ENCODE measurements around the gene PRAMEF18. TPM values are rescaled to one million over a fixed set of nuclear protein-coding genes. Genes with fewer than 3 reads are reported as not detected.
"Not testable (repeated sequence)": the region's sequence is repeated elsewhere in the genome, so short reads cannot be mapped to it uniquely, and the experiment has no call there.

PRAMEF18 gene, protein sequence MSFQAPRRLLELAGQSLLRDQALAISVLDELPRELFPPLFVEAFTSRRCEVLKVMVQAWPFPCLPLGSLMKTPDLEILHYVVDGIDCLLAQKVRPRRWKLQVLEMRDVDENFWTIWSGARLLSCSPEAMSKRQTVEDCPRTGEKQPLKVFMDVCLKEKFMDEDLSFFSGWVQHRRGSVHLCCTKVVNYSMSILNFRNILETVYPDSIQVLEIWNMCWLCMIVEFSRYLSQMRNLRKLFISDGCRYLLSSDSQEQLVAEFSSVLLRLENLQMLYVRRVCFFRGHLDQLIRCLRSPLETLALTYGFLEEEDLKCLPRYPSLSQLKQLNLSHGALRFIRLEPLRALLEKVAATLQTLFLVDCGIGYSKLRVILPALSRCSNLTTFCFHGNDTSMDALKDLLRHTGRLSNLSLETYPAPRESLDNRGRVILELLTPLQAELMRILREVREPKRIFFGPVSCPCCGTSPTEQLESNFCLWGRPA
- total RNA-seq (not detected), polyA plus RNA-seq (not detected)
- long read RNA-seq, donor 1, result 0 reads
- long read RNA-seq, donor 2, result 0 reads
- long read RNA-seq, donor 3, result 0 reads

DNA sequence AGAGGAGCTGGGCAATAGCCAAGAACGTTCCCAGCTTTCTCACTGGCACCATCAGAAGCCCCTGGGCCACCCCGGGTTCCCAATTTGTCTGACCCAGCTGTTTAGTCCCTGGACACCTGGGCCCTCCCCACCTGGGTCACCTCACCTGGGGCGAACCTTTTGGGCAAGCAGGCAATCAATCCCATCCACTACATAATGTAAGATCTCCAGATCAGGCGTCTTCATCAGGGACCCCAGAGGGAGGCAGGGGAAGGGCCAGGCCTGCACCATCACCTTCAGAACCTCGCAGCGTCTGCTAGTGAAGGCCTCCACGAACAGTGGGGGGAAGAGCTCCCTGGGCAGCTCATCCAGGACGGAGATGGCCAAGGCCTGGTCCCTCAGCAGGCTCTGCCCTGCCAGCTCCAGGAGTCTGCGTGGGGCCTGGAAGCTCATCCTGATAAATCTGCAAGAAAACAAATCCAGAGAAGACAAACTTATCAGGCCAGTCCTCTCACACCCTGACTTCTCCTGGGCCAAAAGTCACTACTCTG, at the start of gene PRAMEF18:
Gene PRAMEF18, minus strand, starts transcription at position 480 of the 530 bp plus-strand sequence. Its CDS starts 48 bp downstream, at position 432.
- ATAC-seq (peak in 1 of 4 donors; percentile 35), DNase-seq (peak in 1 of 5 donors; percentile 47)
- H3K9me3 ChIP-seq; intact Hi-C loops (cut with DNase I); H3K27ac ChIP-seq; H3K4me1 ChIP-seq; H3K4me3 ChIP-seq; H3K36me3 ChIP-seq: not testable (repeated sequence)
- WGBS, 4 donors, result 64 to 74% (median 65%) methylated on average over 6 to 9 of the region's 9 CpGs
- peaks cover 0 to 11% (median 4%) of the 10 kb centered on the region in 9 donors for H3K27me3 ChIP-seq

DNA sequence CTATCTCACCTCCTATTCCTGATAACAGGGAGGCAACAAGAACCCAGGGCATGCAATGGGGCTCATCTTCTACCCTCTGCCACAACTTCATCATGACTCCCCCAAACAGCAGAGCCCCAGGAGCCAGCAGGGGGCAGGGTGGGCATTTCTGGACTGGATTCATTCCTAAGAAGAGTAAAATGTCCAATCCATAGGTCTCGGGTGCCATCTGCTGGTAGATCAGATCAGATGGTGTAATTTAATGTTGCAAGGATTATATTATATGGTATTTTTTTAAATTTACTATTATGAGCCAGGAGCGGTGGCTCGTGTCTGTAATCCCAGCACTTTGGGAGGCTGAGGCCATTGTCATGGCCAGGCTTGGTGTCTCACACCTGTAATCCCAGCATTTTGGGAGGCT, 39.2 kb upstream of the PRAMEF18 start:
- WGBS, 4 donors, result 28 to 55% methylated on average over 2 of the region's 3 CpGs; no CpG with 5 or more reads in 2 of the 4 donors
- H3K27ac ChIP-seq; intact Hi-C loops (cut with DNase I); ATAC-seq; H3K4me3 ChIP-seq; DNase-seq; H3K9me3 ChIP-seq; H3K4me1 ChIP-seq; H3K36me3 ChIP-seq; H3K27me3 ChIP-seq: not testable (repeated sequence)

DNA sequence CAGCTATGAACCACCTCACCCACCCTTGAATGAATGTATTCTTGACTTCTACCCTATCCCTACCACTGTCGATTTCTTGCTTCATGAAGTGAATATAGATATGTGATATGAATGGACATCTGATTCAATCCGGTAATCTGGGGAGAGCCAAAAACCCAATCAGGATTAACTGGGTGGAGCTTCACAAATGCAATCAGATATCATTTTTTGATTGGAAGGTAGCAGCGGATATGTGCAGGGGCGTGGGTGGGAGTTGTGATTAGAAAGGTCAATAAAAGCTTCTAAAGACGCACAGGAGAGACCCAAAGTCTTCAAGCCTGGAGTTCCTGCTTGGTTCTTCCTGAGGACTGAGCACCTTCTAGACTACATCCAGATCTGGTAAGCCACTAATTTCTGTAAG, 27.9 kb upstream of the PRAMEF18 start, which contains the start of gene PRAMEF5:
Gene PRAMEF5, plus strand, starts transcription at position 301 of the 400 bp plus-strand sequence. CDS start 5,071 bp downstream, outside the sequence.
- DNase-seq; H3K9me3 ChIP-seq; H3K27ac ChIP-seq; H3K4me1 ChIP-seq; H3K36me3 ChIP-seq; intact Hi-C loops (cut with DNase I); H3K27me3 ChIP-seq; ATAC-seq; H3K4me3 ChIP-seq: not testable (repeated sequence)
- WGBS, 4 donors, result 89 to 96% (median 90%) methylated on average over 1 to 2 of the region's 5 CpGs; no CpG with 5 or more reads in 1 of the 4 donors

DNA sequence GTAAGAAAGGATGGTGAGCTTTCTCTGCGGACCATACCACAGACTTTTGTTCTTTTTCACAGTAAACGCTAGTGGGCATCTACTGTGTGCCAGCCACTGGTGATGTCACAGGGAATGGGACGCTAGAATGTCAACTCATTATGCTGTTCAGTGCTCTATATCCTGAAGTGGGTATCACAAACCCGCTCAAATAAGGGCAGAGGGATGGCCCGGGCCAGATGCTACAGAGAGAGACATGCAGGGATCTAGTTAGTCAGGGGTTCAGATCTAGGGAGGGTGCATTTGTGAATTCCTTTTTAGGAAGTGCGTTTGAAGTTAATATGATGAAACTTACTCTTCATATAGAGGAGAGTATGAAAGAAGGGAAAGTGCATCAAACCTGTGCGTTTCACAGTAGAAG, 21.2 kb upstream of the PRAMEF18 start:
- H3K9me3 ChIP-seq; H3K4me1 ChIP-seq; intact Hi-C loops (cut with DNase I); ATAC-seq; H3K27me3 ChIP-seq; H3K4me3 ChIP-seq; H3K27ac ChIP-seq; H3K36me3 ChIP-seq: not testable (repeated sequence)
- peak in 1 of 5 donors; percentile 40 for DNase-seq
- WGBS, 4 donors, result 76 to 81% (median 78%) methylated on average over 6 to 7 of the region's 7 CpGs

DNA sequence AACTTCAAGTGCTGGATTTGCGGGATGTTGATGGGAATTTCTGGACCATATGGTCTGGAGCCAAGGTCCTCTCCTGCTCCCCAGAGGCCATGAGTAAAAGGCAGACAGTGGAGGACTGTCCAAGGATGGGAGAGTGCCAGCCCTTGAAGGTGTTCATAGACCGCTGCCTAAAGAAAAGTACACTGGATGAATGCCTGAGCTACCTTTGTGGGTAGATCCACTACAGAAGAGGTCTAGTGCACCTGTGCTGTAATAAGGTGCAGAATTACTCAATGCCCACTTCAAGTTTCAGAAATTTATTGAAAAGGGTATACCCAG, 20.6 kb upstream of the PRAMEF18 start:
- intact Hi-C loops (cut with DNase I); H3K9me3 ChIP-seq; H3K4me1 ChIP-seq; DNase-seq; H3K4me3 ChIP-seq; H3K27ac ChIP-seq; ATAC-seq; H3K36me3 ChIP-seq: not testable (repeated sequence)
- peaks cover 0 to 13% (median 4%) of the 10 kb centered on the region in 9 donors for H3K27me3 ChIP-seq
- 62 to 82% (median 72%) methylated on average over 2 of the region's 2 CpGs for WGBS, 4 donors

DNA sequence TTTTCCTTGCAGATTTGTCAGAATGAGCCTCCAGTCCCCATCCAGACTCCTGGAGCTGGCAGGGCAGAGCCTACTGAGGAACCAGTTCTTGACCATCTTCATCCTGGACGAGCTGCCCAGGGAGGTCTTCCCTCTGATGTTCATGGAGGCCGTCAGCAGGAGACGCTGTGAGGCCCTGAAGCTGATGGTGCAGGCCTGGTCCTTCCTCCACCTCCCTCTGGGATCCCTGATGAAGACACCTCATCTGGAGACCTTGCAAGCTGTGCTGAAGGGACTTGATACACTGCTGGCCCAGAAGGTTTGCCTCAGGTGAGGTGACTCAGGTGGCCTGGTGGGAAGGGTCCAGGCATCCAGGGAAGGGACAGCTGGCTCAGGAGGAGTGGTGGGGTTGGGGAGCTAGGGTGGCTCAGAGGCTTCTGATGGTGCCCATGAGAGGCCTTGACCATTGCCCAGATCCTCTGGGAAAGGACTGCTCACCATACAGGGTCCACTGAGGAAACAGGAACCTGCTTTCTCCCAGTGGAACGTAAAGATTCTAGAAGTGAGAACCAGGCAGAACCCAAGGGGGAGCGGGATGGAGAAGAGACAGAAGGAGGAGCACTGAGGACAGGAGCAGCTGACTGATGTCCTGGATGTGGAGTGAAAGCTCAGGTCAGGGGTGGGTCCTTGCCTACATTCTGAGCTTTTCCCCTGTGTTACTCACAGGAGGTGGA, 20.0 kb upstream of the PRAMEF18 start:
- H3K36me3 ChIP-seq; intact Hi-C loops (cut with DNase I); H3K9me3 ChIP-seq; H3K4me3 ChIP-seq; ATAC-seq; H3K27ac ChIP-seq; H3K4me1 ChIP-seq: not testable (repeated sequence)
- H3K27me3 ChIP-seq, result peaks cover 0 to 14% (median 4%) of the 10 kb centered on the region in 9 donors
- DNase-seq, result peak in 1 of 5 donors; percentile 62
- WGBS, 4 donors, result 55 to 77% (median 67%) methylated on average over 5 of the region's 5 CpGs

DNA sequence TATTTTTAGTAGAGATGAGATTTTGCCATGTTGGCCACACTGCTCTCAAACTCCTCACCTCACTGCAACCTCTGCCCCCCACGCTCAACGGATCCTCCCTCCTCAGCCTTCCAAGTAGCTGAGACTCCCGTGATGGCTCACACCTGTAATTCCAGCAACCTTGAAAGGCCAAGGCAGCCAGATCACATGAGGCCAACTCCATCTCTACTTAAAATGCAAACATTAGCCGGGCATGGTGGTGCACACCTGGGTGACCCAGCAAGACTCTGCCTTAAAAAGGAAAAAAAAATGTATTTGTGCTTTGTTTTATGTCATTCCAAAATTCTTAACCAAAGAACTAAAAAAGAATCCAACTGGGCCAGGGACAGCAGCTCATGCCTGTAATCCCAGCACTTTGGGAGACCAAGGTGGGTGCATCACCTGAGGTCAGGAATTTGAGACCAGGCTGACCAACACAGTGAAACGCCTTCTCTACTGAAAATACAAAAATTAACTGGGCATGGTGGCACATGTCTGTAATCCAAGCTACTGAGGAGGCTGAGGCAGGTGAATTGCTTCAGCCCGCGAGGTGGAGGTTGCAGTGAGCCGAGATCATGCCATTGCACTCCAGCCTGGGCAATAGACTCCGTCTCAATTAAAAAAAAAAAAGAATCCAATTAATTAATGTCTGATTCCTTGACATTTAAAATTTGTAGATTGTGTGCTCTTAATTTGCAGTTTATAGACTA, 17.7 kb upstream of the PRAMEF18 start:
- peak in 1 of 5 donors; percentile 10 for DNase-seq
- H3K4me1 ChIP-seq; H3K9me3 ChIP-seq; H3K36me3 ChIP-seq; H3K27ac ChIP-seq; H3K4me3 ChIP-seq; intact Hi-C loops (cut with DNase I); ATAC-seq: not testable (repeated sequence)
- WGBS, 4 donors, result 77 to 81% (median 80%) methylated on average over 9 of the region's 9 CpGs
- H3K27me3 ChIP-seq, result peaks cover 0 to 19% (median 4%) of the 10 kb centered on the region in 9 donors

DNA sequence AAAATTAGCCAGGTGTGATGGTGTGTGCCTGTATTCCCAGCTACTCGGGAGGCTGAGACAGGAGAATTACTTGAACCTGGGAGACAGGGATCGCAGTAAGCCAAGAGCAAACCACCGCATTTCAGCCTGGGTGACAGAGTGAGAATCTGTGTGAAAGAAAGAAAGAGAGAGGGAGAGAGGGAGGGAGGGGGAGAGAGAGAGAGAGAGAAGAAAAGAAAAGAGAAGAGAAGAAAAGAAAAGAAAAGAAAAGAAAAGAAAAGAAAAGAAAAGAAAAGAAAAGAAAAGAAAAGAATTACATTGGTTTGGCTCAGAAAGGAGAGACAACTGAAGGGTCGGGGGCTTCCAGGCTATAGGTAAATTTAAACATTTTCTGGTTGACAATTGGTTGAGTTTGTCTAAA, 13.7 kb upstream of the PRAMEF18 start:
- H3K36me3 ChIP-seq; ATAC-seq; H3K27ac ChIP-seq; DNase-seq; H3K9me3 ChIP-seq; intact Hi-C loops (cut with DNase I); H3K4me3 ChIP-seq; H3K4me1 ChIP-seq: not testable (repeated sequence)
- peaks cover 0 to 39% (median 2%) of the 10 kb centered on the region in 9 donors for H3K27me3 ChIP-seq
- WGBS, 4 donors, result 80 to 88% (median 85%) methylated on average over 4 of the region's 4 CpGs

DNA sequence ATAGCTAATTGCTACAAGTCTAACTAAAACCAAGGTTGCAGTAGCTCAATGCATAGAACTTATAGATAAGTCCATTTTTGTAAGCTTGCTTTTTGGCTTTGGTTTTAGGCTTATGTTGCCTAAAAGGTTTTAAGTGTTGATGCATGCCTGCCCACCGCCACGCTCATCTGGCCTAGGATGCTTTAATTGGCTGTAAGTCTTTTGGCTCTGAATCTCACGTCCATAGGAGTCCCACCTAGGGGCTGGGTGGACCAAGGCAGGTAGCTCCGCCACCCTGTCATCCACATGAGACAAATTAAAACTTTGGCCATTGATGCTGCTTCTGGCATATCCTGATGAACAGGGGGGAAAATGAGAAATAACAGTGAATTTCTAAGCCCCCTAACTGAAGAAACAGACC, 11.6 kb upstream of the PRAMEF18 start:
- H3K27me3 ChIP-seq, result peaks cover 0 to 34% (median 2%) of the 10 kb centered on the region in 9 donors
- H3K4me1 ChIP-seq; intact Hi-C loops (cut with DNase I); H3K36me3 ChIP-seq; H3K4me3 ChIP-seq; ATAC-seq; H3K27ac ChIP-seq; H3K9me3 ChIP-seq: not testable (repeated sequence)
- DNase-seq, result peak in 1 of 5 donors; percentile 48
- 70 to 78% (median 73%) methylated on average over 4 of the region's 4 CpGs for WGBS, 4 donors

DNA sequence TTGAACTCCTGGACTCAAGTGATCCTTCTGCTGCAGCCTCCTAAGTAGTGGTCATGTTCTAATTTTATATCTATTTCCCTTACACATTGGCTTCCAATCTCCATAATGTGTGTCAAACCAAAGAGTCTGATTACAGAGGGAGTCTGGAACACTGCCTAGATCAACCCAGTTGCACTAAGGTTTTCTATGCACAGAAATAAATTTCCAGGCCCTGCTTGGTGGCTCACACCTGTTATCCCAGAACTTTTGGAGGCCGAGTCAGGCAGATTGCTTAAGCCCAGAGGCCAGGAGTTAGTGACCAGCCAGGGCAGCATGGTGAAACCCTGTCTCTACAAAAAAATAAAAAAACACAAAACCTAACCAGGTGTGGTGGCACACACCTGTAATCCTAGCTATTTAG, 8.1 kb upstream of the PRAMEF18 start:
- H3K4me1 ChIP-seq; H3K27ac ChIP-seq; intact Hi-C loops (cut with DNase I); H3K4me3 ChIP-seq; H3K36me3 ChIP-seq; H3K9me3 ChIP-seq: not testable (repeated sequence)
- peak in 2 of 4 donors; percentile 15 to 57 for ATAC-seq
- 55 to 67% (median 62%) methylated on average over 1 of the region's 1 CpG for WGBS, 4 donors
- peaks cover 0 to 28% (median 2%) of the 10 kb centered on the region in 9 donors for H3K27me3 ChIP-seq
- DNase-seq, result peak in 1 of 5 donors; percentile 16
